GM12872 (cell line): ENCODE data around the gene KHDC4.

ENCODE experiments used
- TF ChIP-seq, protein P1 (sequence below): IDR thresholded peaks from 3 replicates; pipeline ENCODE4 v1.5.1; 2011; ENCODE audit warnings: low read depth, mild to moderate bottlenecking, low read length, moderate library complexity; ENCODE audit not compliant: insufficient read depth

The KHDC4 gene

DNA sequence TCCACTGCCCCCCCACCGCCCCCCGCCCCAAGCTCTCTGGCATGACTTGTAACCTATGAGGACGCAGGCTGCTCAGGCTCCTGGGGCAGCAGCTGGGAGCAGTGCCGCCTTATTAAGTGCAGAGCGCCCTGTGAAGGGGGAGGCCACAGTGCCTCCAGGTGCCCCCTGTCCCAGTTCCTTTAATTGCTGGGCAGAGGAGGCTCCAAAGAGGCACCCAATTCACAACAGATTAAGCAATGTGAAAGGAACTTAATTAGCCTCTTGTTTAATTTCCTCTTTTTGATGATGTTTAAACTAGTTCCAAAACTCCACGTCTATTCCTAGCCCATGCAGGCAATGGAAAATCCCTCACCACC lies 10.2 kb upstream of the KHDC4 start:
- TF ChIP-seq, protein P1, sequence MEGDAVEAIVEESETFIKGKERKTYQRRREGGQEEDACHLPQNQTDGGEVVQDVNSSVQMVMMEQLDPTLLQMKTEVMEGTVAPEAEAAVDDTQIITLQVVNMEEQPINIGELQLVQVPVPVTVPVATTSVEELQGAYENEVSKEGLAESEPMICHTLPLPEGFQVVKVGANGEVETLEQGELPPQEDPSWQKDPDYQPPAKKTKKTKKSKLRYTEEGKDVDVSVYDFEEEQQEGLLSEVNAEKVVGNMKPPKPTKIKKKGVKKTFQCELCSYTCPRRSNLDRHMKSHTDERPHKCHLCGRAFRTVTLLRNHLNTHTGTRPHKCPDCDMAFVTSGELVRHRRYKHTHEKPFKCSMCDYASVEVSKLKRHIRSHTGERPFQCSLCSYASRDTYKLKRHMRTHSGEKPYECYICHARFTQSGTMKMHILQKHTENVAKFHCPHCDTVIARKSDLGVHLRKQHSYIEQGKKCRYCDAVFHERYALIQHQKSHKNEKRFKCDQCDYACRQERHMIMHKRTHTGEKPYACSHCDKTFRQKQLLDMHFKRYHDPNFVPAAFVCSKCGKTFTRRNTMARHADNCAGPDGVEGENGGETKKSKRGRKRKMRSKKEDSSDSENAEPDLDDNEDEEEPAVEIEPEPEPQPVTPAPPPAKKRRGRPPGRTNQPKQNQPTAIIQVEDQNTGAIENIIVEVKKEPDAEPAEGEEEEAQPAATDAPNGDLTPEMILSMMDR, result no peak

DNA sequence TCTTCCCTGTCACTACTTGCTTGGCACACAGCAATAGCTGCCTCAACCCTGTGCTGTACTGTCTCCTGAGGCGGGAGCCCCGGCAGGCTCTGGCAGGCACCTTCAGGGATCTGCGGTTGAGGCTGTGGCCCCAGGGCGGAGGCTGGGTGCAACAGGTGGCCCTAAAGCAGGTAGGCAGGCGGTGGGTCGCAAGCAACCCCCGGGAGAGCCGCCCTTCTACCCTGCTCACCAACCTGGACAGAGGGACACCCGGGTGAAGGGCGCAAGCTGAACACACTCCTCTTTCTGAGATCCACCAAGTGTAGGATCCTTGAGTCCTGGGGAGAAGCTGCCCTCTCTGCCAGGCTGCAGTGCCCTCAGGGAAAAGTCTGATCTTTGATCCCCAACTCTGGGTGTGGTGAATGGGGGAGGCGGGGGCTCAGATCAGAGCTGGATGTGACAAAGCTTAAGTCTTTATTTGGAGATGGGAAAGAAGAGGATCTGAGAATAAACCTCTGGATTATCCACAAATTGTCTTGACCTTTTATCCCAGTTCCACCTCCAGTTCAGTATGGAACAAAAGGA lies 8.4 kb upstream of the KHDC4 start:
- TF ChIP-seq, protein P1, result no peak

DNA sequence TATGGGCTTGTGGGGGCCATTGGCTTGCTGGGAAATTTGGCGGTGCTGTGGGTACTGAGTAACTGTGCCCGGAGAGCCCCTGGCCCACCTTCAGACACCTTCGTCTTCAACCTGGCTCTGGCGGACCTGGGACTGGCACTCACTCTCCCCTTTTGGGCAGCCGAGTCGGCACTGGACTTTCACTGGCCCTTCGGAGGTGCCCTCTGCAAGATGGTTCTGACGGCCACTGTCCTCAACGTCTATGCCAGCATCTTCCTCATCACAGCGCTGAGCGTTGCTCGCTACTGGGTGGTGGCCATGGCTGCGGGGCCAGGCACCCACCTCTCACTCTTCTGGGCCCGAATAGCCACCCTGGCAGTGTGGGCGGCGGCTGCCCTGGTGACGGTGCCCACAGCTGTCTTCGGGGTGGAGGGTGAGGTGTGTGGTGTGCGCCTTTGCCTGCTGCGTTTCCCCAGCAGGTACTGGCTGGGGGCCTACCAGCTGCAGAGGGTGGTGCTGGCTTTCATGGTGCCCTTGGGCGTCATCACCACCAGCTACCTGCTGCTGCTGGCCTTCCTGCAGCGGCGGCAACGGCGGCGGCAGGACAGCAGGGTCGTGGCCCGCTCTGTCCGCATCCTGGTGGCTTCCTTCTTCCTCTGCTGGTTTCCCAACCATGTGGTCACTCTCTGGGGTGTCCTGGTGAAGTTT lies 7.8 kb upstream of the KHDC4 start:
- TF ChIP-seq, protein P1, result no peak

DNA sequence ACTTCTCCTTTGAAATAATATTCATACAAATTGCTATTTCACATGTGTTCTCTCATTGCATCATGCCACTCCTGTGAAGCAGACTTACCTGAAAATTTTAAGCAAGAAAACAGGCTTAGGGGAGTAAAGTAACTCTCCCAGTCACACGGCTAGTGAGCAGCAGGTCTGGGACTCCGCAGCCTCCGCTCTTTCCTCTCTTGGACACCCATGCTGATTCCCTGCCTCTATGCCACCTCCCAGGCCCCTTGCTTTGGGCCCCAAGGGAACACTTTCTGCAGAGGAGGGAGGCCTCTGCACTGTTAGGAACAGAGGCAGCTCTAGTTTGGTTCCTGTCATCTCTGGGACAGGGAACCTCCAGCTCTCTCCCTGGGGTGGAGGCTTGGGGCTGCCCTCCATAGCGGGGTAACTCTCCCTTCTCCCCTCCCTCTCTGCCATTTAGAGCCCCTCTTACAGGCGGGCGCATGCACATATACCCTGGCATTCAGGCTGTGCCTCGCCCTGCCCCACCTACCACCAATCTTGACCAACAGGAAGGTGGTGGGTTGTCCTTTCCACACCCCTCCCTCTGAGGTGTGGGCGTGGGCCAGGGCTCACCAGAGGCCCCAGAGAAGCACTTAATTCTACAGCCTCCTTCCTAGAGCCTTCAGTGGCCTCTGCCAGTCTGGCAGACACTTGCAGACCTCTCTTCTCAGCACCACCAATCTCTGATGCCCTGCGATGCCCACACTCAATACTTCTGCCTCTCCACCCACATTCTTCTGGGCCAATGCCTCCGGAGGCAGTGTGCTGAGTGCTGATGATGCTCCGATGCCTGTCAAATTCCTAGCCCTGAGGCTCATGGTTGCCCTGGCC lies 7.0 kb upstream of the KHDC4 start, which contains the start of gene RXFP4:
TSS of gene RXFP4 (plus strand) at position 646 of the 852 bp plus-strand sequence. CDS start at position 718, 72 bp downstream.
- TF ChIP-seq, protein P1, result no peak

DNA sequence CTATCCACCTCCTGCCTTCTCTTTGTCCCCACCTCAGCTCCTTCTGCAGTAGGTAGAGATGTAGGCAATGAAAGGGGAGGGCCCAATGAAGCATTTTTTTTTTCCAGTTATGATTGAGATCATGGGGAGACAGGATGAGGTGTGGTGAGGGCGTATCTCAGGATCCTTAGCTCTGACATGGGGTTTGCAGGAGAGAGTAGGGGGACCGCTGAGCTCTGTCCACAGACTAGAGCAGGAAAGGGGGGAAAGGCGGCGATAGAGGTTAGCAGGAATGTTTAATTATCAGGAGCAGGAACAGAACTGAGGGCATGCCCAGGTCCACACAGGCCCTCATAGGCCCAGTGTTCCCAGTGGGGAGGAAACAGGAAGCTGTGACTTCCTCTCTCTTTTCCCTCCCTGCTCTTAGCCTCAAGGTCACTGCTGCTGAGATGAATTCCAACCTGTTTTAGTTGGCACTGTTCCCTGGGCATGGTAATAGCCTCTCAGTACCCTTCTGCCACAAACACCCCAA lies 6.3 kb upstream of the KHDC4 start:
- TF ChIP-seq, protein P1, result no peak

DNA sequence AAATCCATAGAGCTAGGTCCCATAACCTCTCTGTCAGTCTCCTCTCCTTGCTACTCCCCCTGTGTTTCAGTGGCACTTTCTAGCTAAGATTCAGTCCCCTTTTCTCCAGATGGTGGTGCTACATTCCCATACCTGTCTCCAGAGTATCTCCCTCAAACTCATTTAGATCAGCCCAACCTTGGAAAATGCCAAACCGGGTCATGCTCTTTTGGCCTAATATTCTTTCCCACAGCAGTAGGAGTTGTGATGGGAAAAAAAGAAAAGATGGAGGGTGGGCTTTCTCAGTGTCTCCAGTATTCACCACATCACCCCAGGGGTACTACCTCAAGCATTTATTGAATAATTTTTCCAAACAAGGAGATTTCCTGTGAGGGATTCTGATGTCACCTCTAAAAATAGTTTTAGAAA lies 4.0 kb upstream of the KHDC4 start:
- TF ChIP-seq, protein P1, result peak; percentile 75

DNA sequence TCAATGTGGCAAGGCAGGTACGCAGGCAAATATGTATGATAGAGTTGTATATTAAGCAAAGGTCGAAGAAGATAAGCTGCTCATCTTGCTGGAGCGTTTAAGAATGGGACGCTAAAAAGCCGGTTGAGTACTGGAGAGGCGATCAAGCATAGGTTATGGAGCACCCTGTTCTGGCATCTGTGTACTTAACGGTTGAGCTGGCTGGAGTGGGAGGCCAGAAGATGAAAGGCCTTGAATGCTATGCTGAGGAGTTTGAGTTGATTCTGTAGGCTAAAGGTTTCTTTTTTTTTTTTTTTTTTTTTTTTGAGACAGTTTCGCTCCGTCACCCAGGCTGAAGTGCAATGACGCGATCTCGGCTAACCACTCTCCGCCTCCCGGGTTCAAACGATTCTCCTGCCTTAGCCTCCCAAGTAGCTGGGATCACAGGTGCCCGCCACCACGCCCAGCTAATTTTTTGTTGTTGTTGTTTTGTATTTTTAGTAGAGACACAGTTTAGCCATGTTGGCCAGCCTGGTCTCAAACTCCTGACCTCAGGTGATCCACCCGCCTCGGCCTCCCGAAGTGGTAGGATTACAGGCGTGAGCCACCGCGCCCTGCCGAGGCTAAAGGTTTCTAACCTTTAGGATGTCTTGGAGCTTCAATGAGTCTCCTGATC lies 850 bp upstream of the KHDC4 start:
- TF ChIP-seq, protein P1, result no peak
